ENCODE data around the gene UAP1L1. TPM values are rescaled to one million over a fixed set of nuclear protein-coding genes. Genes with fewer than 3 reads are reported as not detected.

UAP1L1 gene
- total and polyA plus RNA-seq, 9 of the 15 experiments (the other 6 are each of a cell fraction or from before 2014, with no cell fraction given), result 0.20 to 8.6 (median 3.7) TPM

- TF ChIP-seq, protein P1, sequence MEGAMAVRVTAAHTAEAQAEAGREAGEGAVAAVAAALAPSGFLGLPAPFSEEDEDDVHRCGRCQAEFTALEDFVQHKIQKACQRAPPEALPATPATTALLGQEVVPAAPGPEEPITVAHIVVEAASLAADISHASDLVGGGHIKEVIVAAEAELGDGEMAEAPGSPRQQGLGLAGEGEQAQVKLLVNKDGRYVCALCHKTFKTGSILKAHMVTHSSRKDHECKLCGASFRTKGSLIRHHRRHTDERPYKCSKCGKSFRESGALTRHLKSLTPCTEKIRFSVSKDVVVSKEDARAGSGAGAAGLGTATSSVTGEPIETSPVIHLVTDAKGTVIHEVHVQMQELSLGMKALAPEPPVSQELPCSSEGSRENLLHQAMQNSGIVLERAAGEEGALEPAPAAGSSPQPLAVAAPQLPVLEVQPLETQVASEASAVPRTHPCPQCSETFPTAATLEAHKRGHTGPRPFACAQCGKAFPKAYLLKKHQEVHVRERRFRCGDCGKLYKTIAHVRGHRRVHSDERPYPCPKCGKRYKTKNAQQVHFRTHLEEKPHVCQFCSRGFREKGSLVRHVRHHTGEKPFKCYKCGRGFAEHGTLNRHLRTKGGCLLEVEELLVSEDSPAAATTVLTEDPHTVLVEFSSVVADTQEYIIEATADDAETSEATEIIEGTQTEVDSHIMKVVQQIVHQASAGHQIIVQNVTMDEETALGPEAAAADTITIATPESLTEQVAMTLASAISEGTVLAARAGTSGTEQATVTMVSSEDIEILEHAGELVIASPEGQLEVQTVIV (CRISPR knock-in tag; IDR thresholded peaks at IDR 0.05; ENCODE audit: borderline replicate concordance), result no peak
- TF ChIP-seq FOS (IDR thresholded peaks at IDR 0.05; ENCODE audit: extremely low read depth, insufficient read length), result no peak
- TF ChIP-seq, protein P2, sequence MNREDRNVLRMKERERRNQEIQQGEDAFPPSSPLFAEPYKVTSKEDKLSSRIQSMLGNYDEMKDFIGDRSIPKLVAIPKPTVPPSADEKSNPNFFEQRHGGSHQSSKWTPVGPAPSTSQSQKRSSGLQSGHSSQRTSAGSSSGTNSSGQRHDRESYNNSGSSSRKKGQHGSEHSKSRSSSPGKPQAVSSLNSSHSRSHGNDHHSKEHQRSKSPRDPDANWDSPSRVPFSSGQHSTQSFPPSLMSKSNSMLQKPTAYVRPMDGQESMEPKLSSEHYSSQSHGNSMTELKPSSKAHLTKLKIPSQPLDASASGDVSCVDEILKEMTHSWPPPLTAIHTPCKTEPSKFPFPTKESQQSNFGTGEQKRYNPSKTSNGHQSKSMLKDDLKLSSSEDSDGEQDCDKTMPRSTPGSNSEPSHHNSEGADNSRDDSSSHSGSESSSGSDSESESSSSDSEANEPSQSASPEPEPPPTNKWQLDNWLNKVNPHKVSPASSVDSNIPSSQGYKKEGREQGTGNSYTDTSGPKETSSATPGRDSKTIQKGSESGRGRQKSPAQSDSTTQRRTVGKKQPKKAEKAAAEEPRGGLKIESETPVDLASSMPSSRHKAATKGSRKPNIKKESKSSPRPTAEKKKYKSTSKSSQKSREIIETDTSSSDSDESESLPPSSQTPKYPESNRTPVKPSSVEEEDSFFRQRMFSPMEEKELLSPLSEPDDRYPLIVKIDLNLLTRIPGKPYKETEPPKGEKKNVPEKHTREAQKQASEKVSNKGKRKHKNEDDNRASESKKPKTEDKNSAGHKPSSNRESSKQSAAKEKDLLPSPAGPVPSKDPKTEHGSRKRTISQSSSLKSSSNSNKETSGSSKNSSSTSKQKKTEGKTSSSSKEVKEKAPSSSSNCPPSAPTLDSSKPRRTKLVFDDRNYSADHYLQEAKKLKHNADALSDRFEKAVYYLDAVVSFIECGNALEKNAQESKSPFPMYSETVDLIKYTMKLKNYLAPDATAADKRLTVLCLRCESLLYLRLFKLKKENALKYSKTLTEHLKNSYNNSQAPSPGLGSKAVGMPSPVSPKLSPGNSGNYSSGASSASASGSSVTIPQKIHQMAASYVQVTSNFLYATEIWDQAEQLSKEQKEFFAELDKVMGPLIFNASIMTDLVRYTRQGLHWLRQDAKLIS (CRISPR knock-in tag; IDR thresholded peaks at IDR 0.05), result peak; percentile 67; the same call in 1 of the 2 replicates
- TF ChIP-seq IRF2 (CRISPR knock-in tag; IDR thresholded peaks at IDR 0.05), result no peak
- no peak for TF ChIP-seq ZNF280A (IDR thresholded peaks at IDR 0.05; ENCODE audit: low read depth, partially characterized antibody)
- TF ChIP-seq BHLHE40 (IDR thresholded peaks at IDR 0.05; ENCODE audit: low read length), result no peak
- TF ChIP-seq EHMT2 (IDR thresholded peaks at IDR 0.05), result no peak
- TF ChIP-seq MAFG (tag; conservative IDR thresholded peaks at IDR 0.05), result no peak
- no peak for TF ChIP-seq POLR2H (tag; IDR thresholded peaks at IDR 0.05; ENCODE audit: low read depth)
- no peak for TF ChIP-seq PCBP2 (IDR thresholded peaks at IDR 0.05; ENCODE audit: low read depth, low read length, poor library complexity, severe bottlenecking)
- TF ChIP-seq PHF8 (IDR thresholded peaks at IDR 0.05; ENCODE audit: borderline replicate concordance, low read length), result no peak
- TF ChIP-seq ZNF23 (CRISPR knock-in tag; IDR thresholded peaks at IDR 0.05), result no peak
- no peak for TF ChIP-seq ARID2 (IDR thresholded peaks at IDR 0.05)
- no peak for TF ChIP-seq THRAP3 (IDR thresholded peaks at IDR 0.05; ENCODE audit: borderline replicate concordance)
- no peak for TF ChIP-seq SRSF1 (IDR thresholded peaks at IDR 0.05; ENCODE audit: low read depth, low read length)
- no peak for TF ChIP-seq IRF9 (tag; IDR thresholded peaks at IDR 0.05)
- no peak for TF ChIP-seq HCFC1 (IDR thresholded peaks at IDR 0.05; ENCODE audit: low read depth, low read length)
- TF ChIP-seq KDM2B (CRISPR knock-in tag; IDR thresholded peaks at IDR 0.05), result no peak
- no peak for TF ChIP-seq ZNF143 (CRISPR knock-in tag; IDR thresholded peaks at IDR 0.05)
- TF ChIP-seq CEBPG (CRISPR knock-in tag; IDR thresholded peaks at IDR 0.05), result no peak
- no peak for TF ChIP-seq CEBPG (tag; conservative IDR thresholded peaks at IDR 0.05 in 1 of 2, IDR thresholded peaks at IDR 0.05 in 1 of 2)
Observed at GRCh38 chr9:137128862-137129455, 51.6 kb downstream of the UAP1L1 start (continued).

All from K562 (cell line).